ENCODE data around the gene HSF5.

DNA sequence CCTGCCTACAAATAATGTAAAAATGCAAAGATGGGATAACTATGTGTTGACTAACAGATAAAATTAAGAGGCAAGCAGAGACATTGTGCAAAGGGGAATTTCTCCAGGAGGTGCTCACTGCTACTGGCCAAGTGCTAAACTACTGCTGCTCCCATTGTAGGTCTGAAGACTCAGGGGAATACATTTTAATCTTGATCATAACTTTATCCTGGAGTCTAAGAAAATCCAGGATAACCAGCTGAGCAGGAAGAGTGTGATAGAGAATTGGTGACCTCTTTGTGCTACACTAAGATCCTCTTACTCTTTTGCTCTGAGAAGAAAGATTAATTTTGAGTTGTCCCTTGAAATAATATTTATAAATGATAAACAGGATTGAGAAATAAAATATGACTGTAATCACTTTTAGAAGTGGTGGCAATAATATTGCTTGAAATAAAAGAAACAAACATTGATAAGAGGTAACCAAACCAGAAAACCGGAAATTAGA, 76.8 kb downstream of the HSF5 start:
- TF ChIP-seq, protein P1, sequence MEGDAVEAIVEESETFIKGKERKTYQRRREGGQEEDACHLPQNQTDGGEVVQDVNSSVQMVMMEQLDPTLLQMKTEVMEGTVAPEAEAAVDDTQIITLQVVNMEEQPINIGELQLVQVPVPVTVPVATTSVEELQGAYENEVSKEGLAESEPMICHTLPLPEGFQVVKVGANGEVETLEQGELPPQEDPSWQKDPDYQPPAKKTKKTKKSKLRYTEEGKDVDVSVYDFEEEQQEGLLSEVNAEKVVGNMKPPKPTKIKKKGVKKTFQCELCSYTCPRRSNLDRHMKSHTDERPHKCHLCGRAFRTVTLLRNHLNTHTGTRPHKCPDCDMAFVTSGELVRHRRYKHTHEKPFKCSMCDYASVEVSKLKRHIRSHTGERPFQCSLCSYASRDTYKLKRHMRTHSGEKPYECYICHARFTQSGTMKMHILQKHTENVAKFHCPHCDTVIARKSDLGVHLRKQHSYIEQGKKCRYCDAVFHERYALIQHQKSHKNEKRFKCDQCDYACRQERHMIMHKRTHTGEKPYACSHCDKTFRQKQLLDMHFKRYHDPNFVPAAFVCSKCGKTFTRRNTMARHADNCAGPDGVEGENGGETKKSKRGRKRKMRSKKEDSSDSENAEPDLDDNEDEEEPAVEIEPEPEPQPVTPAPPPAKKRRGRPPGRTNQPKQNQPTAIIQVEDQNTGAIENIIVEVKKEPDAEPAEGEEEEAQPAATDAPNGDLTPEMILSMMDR (IDR thresholded peaks at IDR 0.05), result no peak
- TF ChIP-seq POLR2AphosphoS5 (IDR thresholded peaks at IDR 0.05) (no peak), POLR2A (IDR thresholded peaks at IDR 0.05; ENCODE audit: low read depth) (no peak)

Data from esophagus muscularis mucosa (tissue), 3 donors.